Subcutaneous adipose tissue (tissue), 4 donors: ENCODE measurements around the gene GNA14. TPM values are rescaled to one million over a fixed set of nuclear protein-coding genes. Genes with fewer than 3 reads are reported as not detected.

Experiments
- total RNA-seq, 4 donors: library from RNA; depleted of rRNA; stranded (reverse); fragments of >200 nt; gene quantifications; one replicate each; pipeline ENCODE4 v1.1.0, GENCODE V29; 2016
- TF ChIP-seq, protein P1 (sequence below): fragments of 450-650 bp; IDR thresholded peaks from one replicate; pipeline ENCODE4 v1.5.1; 2016; ENCODE audit warnings: low read depth, mild to moderate bottlenecking, control low read depth, antibody characterized with exemption, moderate library complexity

GNA14 gene
- total RNA-seq, 4 donors from 2014 or later, result 0.98 to 6.4 (median 3.7) TPM

DNA sequence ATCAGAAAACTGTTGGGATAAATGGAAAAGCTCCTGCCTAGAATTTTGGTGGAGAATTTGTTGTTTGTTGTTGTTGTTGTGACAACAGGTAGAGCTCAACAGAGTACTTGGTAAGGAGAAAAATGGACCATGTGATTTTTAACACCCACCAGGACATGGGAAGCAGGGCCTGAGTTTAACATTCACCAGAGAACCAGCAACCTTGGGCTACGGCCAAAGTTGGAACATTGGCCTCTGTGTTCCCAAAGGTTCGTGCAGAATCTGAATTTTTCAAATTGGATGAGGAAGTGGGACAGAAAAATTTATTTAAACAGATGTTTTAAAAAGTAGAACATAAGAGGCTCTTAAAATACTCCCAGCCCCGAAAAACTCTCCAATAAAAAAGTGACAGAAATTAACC is 127.0 kb downstream of the GNA14 start:
- TF ChIP-seq, protein P1, sequence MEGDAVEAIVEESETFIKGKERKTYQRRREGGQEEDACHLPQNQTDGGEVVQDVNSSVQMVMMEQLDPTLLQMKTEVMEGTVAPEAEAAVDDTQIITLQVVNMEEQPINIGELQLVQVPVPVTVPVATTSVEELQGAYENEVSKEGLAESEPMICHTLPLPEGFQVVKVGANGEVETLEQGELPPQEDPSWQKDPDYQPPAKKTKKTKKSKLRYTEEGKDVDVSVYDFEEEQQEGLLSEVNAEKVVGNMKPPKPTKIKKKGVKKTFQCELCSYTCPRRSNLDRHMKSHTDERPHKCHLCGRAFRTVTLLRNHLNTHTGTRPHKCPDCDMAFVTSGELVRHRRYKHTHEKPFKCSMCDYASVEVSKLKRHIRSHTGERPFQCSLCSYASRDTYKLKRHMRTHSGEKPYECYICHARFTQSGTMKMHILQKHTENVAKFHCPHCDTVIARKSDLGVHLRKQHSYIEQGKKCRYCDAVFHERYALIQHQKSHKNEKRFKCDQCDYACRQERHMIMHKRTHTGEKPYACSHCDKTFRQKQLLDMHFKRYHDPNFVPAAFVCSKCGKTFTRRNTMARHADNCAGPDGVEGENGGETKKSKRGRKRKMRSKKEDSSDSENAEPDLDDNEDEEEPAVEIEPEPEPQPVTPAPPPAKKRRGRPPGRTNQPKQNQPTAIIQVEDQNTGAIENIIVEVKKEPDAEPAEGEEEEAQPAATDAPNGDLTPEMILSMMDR, result no peak

DNA sequence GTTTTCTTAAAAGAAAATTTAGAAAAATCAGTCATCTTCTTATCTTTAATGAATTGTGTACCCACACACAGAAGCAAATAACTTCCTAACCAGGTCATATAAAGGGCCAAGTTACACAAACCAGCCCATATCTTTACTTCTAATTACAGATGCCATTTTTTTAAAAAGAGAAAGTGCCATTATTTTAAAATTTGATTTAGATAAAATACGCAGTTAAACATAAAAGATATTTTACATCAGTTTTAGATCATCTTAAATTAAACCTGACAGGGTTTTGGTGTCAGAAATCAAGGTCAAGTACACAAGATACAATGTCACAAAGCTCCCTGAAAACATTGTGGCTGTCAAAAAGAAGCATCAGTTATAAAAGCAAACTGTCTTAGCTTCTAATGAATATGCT is 129.4 kb downstream of the GNA14 start:
- TF ChIP-seq, protein P1, result no peak

DNA sequence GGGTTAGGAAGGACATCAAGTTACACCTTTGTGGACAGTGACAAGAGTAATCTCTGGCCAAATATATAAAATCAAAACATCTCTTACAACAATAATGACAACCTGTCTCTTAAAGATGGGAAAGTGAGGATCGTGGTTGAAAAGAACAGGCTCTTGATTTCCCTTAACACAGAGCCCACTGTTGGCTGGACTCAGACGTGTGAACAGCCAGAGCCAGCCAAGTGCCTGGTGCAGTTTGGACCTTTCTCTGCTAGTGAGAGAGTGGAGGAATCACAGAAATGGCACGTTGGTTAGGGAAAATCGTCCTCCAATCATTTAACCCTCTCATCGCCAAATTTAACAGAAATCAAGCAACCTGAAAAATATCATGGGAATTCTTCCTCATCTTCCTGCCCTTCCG is 131.3 kb downstream of the GNA14 start:
- TF ChIP-seq, protein P1, result no peak

DNA sequence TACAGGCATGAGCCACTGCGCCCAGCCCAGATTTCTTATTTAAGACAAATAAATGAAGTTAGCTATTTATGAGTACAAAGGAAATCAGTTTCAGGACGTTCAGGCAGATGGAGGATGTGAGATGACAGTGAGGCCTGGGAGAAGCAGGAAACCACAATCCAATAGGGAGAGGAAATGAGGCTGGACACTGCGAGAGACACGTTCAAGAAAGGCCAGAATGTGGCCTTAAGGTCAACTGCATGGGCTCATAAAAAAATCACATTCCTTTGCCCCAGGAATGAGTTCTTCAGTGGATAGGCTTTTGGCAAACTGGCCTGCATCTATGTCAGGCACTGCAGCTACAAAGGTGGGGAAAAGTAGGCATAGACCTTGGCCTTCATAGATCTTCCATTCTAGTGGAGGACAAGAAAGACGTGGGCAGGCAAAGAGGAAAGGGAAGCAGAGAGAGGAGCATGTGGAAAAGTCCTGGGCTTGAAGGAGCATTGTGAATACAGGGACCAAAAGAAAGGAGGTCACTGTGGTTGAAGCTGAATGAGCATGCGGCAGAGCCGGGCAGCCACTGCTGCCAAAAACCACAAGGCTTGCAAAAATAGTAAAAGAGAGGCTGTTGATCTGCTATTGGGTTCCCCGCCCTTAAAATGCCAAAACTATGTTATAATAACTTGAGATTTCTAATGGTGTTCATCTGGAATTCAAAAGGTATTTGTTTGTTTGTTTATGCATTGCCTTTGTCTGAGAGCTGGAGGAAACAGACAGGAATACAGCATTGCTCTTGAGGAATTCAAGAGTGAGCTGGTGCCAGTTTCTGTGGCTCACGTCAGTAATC is 133.0 kb downstream of the GNA14 start:
- TF ChIP-seq, protein P1, result no peak

DNA sequence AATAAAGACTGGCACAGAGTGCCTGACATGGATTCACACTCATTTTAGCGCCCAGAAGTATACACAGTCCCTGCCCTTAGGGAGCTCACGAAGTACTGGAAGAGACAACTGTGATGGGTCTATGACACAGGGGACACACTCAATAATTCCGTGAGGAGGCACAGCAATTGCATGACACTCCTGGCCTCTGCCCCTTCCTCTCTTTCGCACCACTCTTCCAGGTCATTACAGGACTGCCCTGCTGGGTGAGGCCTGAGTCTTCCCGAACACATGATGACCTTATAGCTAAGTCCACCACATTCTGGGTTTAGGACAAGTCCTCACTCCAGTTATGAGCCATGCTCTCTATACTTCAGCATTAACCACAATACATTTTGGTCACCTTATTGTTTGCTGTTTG is 134.7 kb downstream of the GNA14 start:
- TF ChIP-seq, protein P1, result no peak

DNA sequence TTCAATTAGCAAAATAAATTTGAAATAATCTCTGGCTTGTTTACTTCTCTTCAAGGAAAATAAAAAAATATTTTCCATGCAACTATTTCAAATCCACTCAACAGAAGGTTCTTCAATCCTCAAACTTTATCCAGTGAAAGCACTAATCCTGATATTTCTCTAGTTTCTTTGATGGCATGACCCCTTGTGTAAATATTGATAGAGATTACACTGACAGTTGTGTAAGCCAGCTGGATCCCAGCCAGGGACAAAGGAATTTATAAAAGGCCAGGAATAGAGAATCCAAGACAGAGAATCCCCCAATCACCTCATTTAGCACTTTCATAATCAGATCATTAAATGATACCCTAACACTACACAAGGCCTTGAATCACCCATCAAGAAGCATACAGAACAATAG is 135.2 kb downstream of the GNA14 start:
- TF ChIP-seq, protein P1, result no peak

- TF ChIP-seq, protein P1, result no peak
Measured at GRCh38 chr9:77511525-77511924, 136.6 kb downstream of the GNA14 start.
